ENCODE results near the gene SLIT3.

- TF ChIP-seq, protein P1, sequence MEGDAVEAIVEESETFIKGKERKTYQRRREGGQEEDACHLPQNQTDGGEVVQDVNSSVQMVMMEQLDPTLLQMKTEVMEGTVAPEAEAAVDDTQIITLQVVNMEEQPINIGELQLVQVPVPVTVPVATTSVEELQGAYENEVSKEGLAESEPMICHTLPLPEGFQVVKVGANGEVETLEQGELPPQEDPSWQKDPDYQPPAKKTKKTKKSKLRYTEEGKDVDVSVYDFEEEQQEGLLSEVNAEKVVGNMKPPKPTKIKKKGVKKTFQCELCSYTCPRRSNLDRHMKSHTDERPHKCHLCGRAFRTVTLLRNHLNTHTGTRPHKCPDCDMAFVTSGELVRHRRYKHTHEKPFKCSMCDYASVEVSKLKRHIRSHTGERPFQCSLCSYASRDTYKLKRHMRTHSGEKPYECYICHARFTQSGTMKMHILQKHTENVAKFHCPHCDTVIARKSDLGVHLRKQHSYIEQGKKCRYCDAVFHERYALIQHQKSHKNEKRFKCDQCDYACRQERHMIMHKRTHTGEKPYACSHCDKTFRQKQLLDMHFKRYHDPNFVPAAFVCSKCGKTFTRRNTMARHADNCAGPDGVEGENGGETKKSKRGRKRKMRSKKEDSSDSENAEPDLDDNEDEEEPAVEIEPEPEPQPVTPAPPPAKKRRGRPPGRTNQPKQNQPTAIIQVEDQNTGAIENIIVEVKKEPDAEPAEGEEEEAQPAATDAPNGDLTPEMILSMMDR (IDR thresholded peaks at IDR 0.05; ENCODE audit: low read depth, low read length) = no peak
- no peak for TF ChIP-seq EZH2phosphoT487 (IDR thresholded peaks at IDR 0.05; ENCODE audit: low read depth)
Measured at GRCh38 chr5:168685566-168685965, 615.4 kb downstream of the SLIT3 start.
